ENCODE results near the gene WAC.
"Not testable (repeated sequence)": the region's sequence is repeated elsewhere in the genome, so short reads cannot be mapped to it uniquely, and the experiment has no call there.

Gene WAC

DNA sequence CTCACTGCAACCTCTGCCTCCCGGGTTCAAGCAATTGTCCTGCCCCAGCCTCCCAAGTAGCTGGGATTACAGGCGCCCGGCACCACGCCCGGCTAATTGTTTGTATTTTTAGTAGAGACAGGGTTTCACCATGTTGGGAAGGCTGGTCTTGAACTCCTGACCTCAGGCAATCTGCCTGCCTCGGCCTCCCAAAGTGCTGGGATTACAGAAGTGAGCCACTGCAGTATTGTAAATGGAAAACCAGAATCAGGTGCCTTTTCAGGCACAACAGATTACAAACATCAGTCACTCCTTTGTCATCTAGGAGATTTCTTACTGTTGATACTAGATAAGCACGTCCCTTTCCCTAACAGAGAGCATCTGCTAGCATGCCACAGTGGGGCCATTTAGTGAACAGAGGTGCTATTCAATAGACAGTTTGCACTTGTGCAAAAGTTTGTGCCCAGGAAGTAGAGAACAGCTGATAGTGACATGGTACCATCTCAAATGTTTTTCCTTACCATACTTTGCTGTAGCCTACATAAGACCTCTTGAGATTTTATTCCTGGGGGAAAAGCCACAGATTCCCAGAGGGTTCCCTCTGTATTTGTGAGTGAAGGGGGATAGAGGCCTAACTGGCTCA lies 24.5 kb upstream of the WAC start:
- peaks cover 2% of the 10 kb centered on the region for H3K36me3 Mint-ChIP-seq
- no peak for ATAC-seq (ENCODE audit: low read depth)

GRCh38 chr10:28509286-28509685 lies 23.6 kb upstream of the WAC start:
- peaks cover 3% of the 10 kb centered on the region for H3K27me3 Mint-ChIP-seq
- H3K4me3 Mint-ChIP-seq: no peak overlapping the region
- H3K9me3 Mint-ChIP-seq: peaks cover 2% of the 10 kb centered on the region
- DNase-seq (ENCODE audit: low spot score in 2 of 2) (no peak), ATAC-seq (ENCODE audit: low read depth) (no peak)
- H3K36me3 Mint-ChIP-seq: peaks cover 1% of the 10 kb centered on the region
- H3K27ac Mint-ChIP-seq: no peak overlapping the region
- H3K4me1 Mint-ChIP-seq: no peaks in the 10 kb centered on the region

More for the DNA sequence above, 24.5 kb upstream of the WAC start:
- peaks cover 5% of the 10 kb centered on the region for H3K27me3 Mint-ChIP-seq
- no peak overlapping the region for H3K4me3 Mint-ChIP-seq
- no peaks in the 10 kb centered on the region for H3K9me3 Mint-ChIP-seq
- no peak for DNase-seq (ENCODE audit: low spot score in 2 of 2)
- H3K4me1 Mint-ChIP-seq: no peaks in the 10 kb centered on the region
- no peak overlapping the region for H3K27ac Mint-ChIP-seq

GRCh38 chr10:28514648-28515047 lies 18.3 kb upstream of the WAC start:
- no peak for ATAC-seq (ENCODE audit: low read depth)
- no peak for DNase-seq (ENCODE audit: low spot score in 2 of 2)

GRCh38 chr10:28520346-28520745 lies 12.6 kb upstream of the WAC start:
- no peak overlapping the region for H3K4me3 Mint-ChIP-seq
- peaks cover 20% of the 10 kb centered on the region for H3K36me3 Mint-ChIP-seq
- no peak overlapping the region for H3K27ac Mint-ChIP-seq
- ATAC-seq (ENCODE audit: low read depth) (no peak), DNase-seq (ENCODE audit: low spot score in 2 of 2) (no peak)
- no peaks in the 10 kb centered on the region for H3K27me3 Mint-ChIP-seq
- H3K9me3 Mint-ChIP-seq: peaks cover 12% of the 10 kb centered on the region
- no peaks in the 10 kb centered on the region for H3K4me1 Mint-ChIP-seq

More at GRCh38 chr10:28514648-28515047, 18.3 kb upstream of the WAC start:
- peaks cover 5% of the 10 kb centered on the region for H3K9me3 Mint-ChIP-seq
- H3K27ac Mint-ChIP-seq: peak overlapping the region; percentile 40
- H3K4me3 Mint-ChIP-seq: no peak overlapping the region
- no peaks in the 10 kb centered on the region for H3K36me3 Mint-ChIP-seq
- no peaks in the 10 kb centered on the region for H3K27me3 Mint-ChIP-seq
- no peaks in the 10 kb centered on the region for H3K4me1 Mint-ChIP-seq

DNA sequence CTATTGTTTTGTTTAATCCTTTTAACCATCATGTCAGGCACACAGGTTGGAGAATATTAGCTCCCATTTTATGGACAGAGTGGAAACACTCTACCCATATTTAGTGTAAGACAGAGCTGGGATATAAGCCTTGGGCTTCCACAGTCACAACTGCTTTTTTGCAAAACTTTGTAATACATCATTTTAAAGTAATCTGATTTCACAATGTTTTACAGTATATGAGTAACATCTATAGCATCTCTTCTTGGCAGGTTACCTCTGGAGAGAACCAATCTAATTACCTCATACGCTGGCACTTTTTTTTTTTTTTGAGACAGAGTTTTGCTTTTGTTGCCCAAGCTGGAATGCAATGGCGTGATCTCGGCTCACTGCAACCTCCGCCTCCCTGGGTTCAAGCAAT lies 12.1 kb upstream of the WAC start:
- Mint-ChIP-seq H3K9me3 (peaks cover 14% of the 10 kb centered on the region), H3K36me3 (peaks cover 24% of the 10 kb centered on the region)
- not testable (repeated sequence) for H3K4me3 Mint-ChIP-seq

GRCh38 chr10:28521961-28522360 lies 11.0 kb upstream of the WAC start:
- peaks cover 14% of the 10 kb centered on the region for H3K9me3 Mint-ChIP-seq
- ATAC-seq (ENCODE audit: low read depth); DNase-seq (ENCODE audit: low spot score in 2 of 2); H3K4me3 Mint-ChIP-seq; H3K27ac Mint-ChIP-seq; H3K4me1 Mint-ChIP-seq; H3K27me3 Mint-ChIP-seq: not testable (repeated sequence)
- H3K36me3 Mint-ChIP-seq: peaks cover 31% of the 10 kb centered on the region

More for the DNA sequence above, 12.1 kb upstream of the WAC start:
- not testable (repeated sequence) for DNase-seq (ENCODE audit: low spot score in 2 of 2); H3K4me1 Mint-ChIP-seq; H3K27ac Mint-ChIP-seq; ATAC-seq (ENCODE audit: low read depth); H3K27me3 Mint-ChIP-seq

DNA sequence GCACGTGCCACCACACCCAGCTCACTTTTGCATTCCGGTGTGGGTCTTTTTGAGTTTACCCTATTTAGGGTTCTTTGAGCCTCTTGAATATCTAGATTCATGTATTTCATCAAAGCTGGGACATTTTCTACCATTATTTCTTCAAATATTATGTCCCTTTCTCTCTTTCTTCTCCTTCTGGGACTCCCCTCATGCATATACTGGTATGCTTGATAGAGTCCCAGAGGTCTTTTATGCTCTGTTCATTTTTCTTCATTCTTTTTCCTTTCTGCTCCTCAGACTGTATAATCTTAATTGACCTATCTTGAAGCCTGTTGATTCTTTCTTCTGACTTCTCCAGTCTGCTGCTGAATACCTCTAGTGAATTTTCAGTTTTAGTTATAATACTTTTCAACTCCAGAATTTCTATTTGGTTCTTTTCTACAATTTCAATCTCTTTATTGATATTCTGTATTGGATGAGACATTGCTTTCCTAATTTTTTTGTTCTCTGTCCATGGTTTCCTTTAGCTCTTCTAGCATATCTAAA lies 9.1 kb upstream of the WAC start:
- Mint-ChIP-seq H3K9me3 (peaks cover 11% of the 10 kb centered on the region), H3K27me3 (no peaks in the 10 kb centered on the region), H3K4me1 (peaks cover 4% of the 10 kb centered on the region), H3K4me3 (no peak overlapping the region), H3K36me3 (peaks cover 35% of the 10 kb centered on the region), H3K27ac (no peak overlapping the region)
- ATAC-seq (ENCODE audit: low read depth) (no peak), DNase-seq (ENCODE audit: low spot score in 2 of 2) (no peak)

DNA sequence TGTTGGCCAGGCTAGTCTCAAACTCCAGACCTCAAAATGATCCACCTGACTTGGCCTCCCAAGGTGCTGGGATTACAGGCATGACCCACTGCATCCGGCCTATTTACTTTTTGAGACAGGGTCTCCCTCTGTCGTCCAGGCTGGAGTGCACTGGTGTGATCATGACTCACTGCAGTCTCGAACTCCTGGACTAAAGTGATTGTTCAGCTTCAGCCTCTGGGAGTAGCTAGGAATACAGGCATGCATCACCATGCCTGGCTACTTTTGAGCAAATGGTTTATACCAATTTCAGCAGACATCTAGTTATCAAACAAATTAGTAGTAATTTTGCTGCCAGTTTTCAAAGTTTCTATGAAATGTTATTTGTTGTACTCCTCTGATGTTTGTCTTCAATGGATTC lies 2.2 kb upstream of the WAC start:
- DNase-seq (ENCODE audit: low spot score in 2 of 2) (no peak), ATAC-seq (ENCODE audit: low read depth) (no peak)
- no peak overlapping the region for H3K4me3 Mint-ChIP-seq
- H3K27me3 Mint-ChIP-seq: no peaks in the 10 kb centered on the region
- peaks cover 33% of the 10 kb centered on the region for H3K4me1 Mint-ChIP-seq
- H3K9me3 Mint-ChIP-seq: peaks cover 2% of the 10 kb centered on the region
- peaks cover 26% of the 10 kb centered on the region for H3K36me3 Mint-ChIP-seq
- H3K27ac Mint-ChIP-seq: peak overlapping the region; percentile 60

DNA sequence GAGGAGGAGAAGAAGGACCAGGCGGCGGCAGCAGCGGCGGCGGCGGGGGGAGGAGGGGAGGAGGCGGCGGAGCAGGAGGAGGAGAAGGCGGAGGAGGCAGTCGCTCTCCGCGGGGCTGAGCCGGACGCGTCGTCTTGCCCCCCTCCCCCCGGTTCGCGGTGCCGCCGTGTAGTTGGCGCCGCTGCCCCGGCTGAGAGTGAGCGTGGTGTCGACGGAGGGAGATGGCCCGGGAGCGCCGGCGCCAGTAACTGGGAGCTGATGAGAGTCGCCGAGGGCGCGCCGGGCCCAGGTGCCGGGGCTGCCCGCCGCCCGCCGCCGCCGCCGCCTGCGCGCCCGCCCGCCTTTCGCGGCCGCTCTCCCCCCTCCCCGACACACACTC lies 257 bp downstream of the WAC start:
- H3K27me3 Mint-ChIP-seq: no peaks in the 10 kb centered on the region
- no peak for DNase-seq (ENCODE audit: low spot score in 2 of 2)
- H3K9me3 Mint-ChIP-seq: no peaks in the 10 kb centered on the region
- peak overlapping the region; percentile 100 for H3K4me3 Mint-ChIP-seq
- peaks cover 24% of the 10 kb centered on the region for H3K36me3 Mint-ChIP-seq
- H3K27ac Mint-ChIP-seq: peak overlapping the region; percentile 100
- peak; percentile 1 for ATAC-seq (ENCODE audit: low read depth)
- peaks cover 38% of the 10 kb centered on the region for H3K4me1 Mint-ChIP-seq

DNA sequence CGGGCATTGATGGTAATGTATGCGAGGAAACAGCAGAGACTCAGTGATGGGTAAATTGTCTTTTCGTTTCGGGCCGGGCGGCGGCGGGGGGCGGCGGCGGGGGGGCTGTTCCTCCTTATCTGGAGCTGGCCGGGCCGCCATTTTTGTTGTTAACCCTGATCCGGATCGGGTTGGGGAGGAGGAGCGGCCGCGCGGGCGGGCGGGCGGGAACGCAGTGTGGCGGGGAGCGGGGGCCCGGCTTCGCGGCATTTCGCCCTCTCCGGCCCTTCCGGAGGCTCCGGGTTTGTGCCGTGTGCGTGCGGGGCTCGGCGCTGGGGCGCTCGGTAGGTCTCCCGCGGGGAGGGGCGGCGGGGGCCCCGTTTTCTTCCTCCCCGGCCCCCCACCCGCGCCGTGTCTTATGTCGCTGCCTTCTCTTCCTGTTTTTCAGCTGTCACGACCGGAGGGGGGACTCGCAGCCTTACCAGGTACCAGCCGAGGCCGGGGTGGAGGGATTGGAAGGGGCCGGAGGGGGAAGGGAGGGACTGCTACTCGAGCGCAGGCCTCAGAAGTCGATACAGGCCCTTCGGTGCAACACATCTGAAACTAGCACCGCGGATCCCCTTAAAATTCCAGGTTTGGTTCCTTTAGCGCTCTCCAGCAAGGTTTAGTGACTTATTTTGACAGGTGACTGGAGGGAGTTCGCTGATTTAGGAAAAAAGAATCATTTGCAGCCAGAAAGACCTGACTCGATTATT lies 820 bp downstream of the WAC start:
- Mint-ChIP-seq H3K4me3 (peak overlapping the region; percentile 100), H3K27ac (peak overlapping the region; percentile 100), H3K27me3 (no peaks in the 10 kb centered on the region), H3K36me3 (peaks cover 24% of the 10 kb centered on the region), H3K9me3 (no peaks in the 10 kb centered on the region), H3K4me1 (peaks cover 38% of the 10 kb centered on the region)
- DNase-seq (ENCODE audit: low spot score in 2 of 2) (peak in 1 of 2 donors; percentile 49), ATAC-seq (ENCODE audit: low read depth) (peak; percentile 16)

- DNase-seq (ENCODE audit: low spot score in 2 of 2) (no peak), ATAC-seq (ENCODE audit: low read depth) (no peak)
- Mint-ChIP-seq H3K36me3 (peaks cover 22% of the 10 kb centered on the region), H3K4me3 (no peak overlapping the region), H3K27me3 (no peaks in the 10 kb centered on the region), H3K4me1 (peaks cover 23% of the 10 kb centered on the region), H3K27ac (peak overlapping the region; percentile 17), H3K9me3 (no peaks in the 10 kb centered on the region)
These were observed 2.9 kb downstream of the WAC start for GRCh38 chr10:28535846-28536245.

DNA sequence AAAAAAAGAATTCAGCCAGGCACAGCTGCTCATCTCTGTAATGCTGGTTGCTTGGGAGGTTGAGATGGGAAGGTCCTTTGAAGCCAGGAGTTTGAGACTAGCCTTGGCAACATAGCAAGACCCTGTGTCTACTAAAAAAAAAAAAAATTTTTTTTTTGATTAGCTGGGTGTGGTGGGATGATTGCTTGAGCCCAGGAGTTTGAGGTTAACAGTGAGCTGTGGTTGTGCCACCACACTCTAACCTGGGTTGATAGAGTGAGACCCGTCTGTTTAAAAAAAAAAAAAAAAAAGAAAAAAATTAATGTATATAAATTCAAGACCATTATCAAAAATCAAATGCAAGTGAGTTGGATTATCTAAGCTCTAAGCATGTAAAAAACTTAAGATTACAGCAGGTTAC lies 5.7 kb downstream of the WAC start:
- no peak overlapping the region for H3K4me3 Mint-ChIP-seq
- H3K36me3 Mint-ChIP-seq: peaks cover 28% of the 10 kb centered on the region
- peaks cover 29% of the 10 kb centered on the region for H3K4me1 Mint-ChIP-seq
- no peak for DNase-seq (ENCODE audit: low spot score in 2 of 2)
- no peak overlapping the region for H3K27ac Mint-ChIP-seq
- H3K9me3 Mint-ChIP-seq: no peaks in the 10 kb centered on the region
- H3K27me3 Mint-ChIP-seq: no peaks in the 10 kb centered on the region
- no peak for ATAC-seq (ENCODE audit: low read depth)

DNA sequence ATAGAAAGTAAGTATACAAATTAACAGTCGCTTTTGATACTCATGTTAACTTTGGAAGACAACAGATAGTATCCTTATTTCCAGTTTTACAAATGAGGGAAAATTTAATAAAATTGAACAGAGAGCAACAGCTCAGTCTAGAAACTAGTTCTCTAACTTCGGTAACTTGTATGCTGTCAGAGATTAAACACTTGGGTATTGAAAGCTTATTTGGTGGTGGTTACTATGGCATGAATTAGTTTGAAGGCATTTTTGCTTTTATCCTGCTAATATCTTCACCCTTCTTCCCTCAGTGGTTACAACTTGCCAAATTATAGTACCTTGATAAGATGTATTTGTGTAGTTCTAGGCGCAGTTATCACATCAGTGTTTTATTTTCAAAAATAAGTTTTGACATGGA lies 7.2 kb downstream of the WAC start:
- H3K9me3 Mint-ChIP-seq: no peaks in the 10 kb centered on the region
- peak overlapping the region; percentile 14 for H3K27ac Mint-ChIP-seq
- H3K4me3 Mint-ChIP-seq: no peak overlapping the region
- ATAC-seq (ENCODE audit: low read depth): no peak
- H3K27me3 Mint-ChIP-seq: no peaks in the 10 kb centered on the region
- no peak for DNase-seq (ENCODE audit: low spot score in 2 of 2)
- peaks cover 26% of the 10 kb centered on the region for H3K4me1 Mint-ChIP-seq
- H3K36me3 Mint-ChIP-seq: peaks cover 26% of the 10 kb centered on the region

GRCh38 chr10:28541717-28542365 lies 8.9 kb downstream of the WAC start:
- H3K27ac Mint-ChIP-seq: peak overlapping the region; percentile 52

More at GRCh38 chr10:28541717-28542365, 8.9 kb downstream of the WAC start:
- H3K4me1 Mint-ChIP-seq: peaks cover 27% of the 10 kb centered on the region
- H3K27me3 Mint-ChIP-seq: no peaks in the 10 kb centered on the region
- H3K4me3 Mint-ChIP-seq: no peak overlapping the region
- no peak for ATAC-seq (ENCODE audit: low read depth)
- no peak for DNase-seq (ENCODE audit: low spot score in 2 of 2)
- no peaks in the 10 kb centered on the region for H3K9me3 Mint-ChIP-seq
- H3K36me3 Mint-ChIP-seq: peaks cover 22% of the 10 kb centered on the region
